ENCODE results near the gene MMEL1. TPM values are rescaled to one million over a fixed set of nuclear protein-coding genes. Genes with fewer than 3 reads are reported as not detected.

Gene MMEL1
- total RNA-seq, 1 experiment from 2014 or later: not detected

GRCh38 chr1:2638466-2639115 is 5.8 kb upstream of the MMEL1 start:
- TF ChIP-seq EZH2 (IDR thresholded peaks at IDR 0.05; ENCODE audit: low read length, unreplicated experiment) (no peak), CTCF (conservative IDR thresholded peaks at IDR 0.05; ENCODE audit: low read depth, low read length) (no peak), EZH2phosphoT487 (IDR thresholded peaks at IDR 0.05; ENCODE audit: borderline replicate concordance, low read length) (no peak)
- H4K20me1 ChIP-seq (ENCODE audit: low read length): no peaks in the 10 kb centered on the region
- no peaks in the 10 kb centered on the region for H3K36me3 ChIP-seq (ENCODE audit: low read depth, low read length)
- no peaks in the 10 kb centered on the region for H3F3A ChIP-seq (ENCODE audit: low read length, unreplicated experiment)
- no peak overlapping the region for H3K27ac ChIP-seq (ENCODE audit: low read length)
- ATAC-seq (no peak), DNase-seq (no peak)
- no peak overlapping the region for H3K9ac ChIP-seq (ENCODE audit: low read length)
- H3K79me2 ChIP-seq (ENCODE audit: low read length): peaks cover 11% of the 10 kb centered on the region
- 0 out of 2 replicates have a peak, but pooled peaks cover 6% of the 10 kb centered on the region for H3K27me3 ChIP-seq (ENCODE audit: low read length)
- intact Hi-C loops (cut with micrococcal nuclease): no loop called here
- peaks cover 8% of the 10 kb centered on the region; the same call in 1 of the 2 replicates for H3K9me3 ChIP-seq (ENCODE audit: low read length)
- no peak overlapping the region for H3K4me2 ChIP-seq (ENCODE audit: low read length)
- H3K4me1 ChIP-seq (ENCODE audit: insufficient read depth, low read length): peaks cover 8% of the 10 kb centered on the region
- no TSS peak for BruUV-seq (replicated peaks)
- POLR2A ChIA-PET (ENCODE audit: unreplicated experiment): no interaction called here
- no peak overlapping the region for H3K4me3 ChIP-seq (ENCODE audit: low read length)
- no peaks in the 10 kb centered on the region for H3K9me2 ChIP-seq (replicated peaks; ENCODE audit: low read length)
- H2AFZ ChIP-seq (ENCODE audit: low read length): no peak overlapping the region
- CTCF ChIA-PET: no interaction called here

GRCh38 chr1:2637442-2638145 is 4.8 kb upstream of the MMEL1 start:
- no peak for ATAC-seq

More at GRCh38 chr1:2637442-2638145, 4.8 kb upstream of the MMEL1 start:
- Histone ChIP-seq H2AFZ (ENCODE audit: low read length) (no peak overlapping the region), H3K27ac (ENCODE audit: low read length) (no peak overlapping the region), H3K9ac (ENCODE audit: low read length) (no peak overlapping the region), H3K9me2 (replicated peaks; ENCODE audit: low read length) (no peaks in the 10 kb centered on the region), H3K4me2 (ENCODE audit: low read length) (no peak overlapping the region), H4K20me1 (ENCODE audit: low read length) (no peaks in the 10 kb centered on the region), H3K36me3 (ENCODE audit: low read depth, low read length) (no peaks in the 10 kb centered on the region), H3K9me3 (ENCODE audit: low read length) (peaks cover 8% of the 10 kb centered on the region; the same call in 1 of the 2 replicates), H3K79me2 (ENCODE audit: low read length) (peaks cover 8% of the 10 kb centered on the region), H3K27me3 (ENCODE audit: low read length) (0 out of 2 replicates have a peak, but pooled peaks cover 6% of the 10 kb centered on the region), H3K4me1 (ENCODE audit: insufficient read depth, low read length) (peaks cover 8% of the 10 kb centered on the region), H3K4me3 (ENCODE audit: low read length) (no peak overlapping the region), H3F3A (ENCODE audit: low read length, unreplicated experiment) (no peaks in the 10 kb centered on the region)
- TF ChIP-seq EZH2phosphoT487 (IDR thresholded peaks at IDR 0.05; ENCODE audit: borderline replicate concordance, low read length) (no peak), EZH2 (IDR thresholded peaks at IDR 0.05; ENCODE audit: low read length, unreplicated experiment) (no peak), CTCF (conservative IDR thresholded peaks at IDR 0.05; ENCODE audit: low read depth, low read length) (no peak)
- intact Hi-C loops (cut with micrococcal nuclease): no loop called here
- ChIA-PET POLR2A (ENCODE audit: unreplicated experiment) (no interaction called here), CTCF (interaction anchor here (0.6 kb wide), 1 partner anchor 76 kb away, joined by 3 read pairs; no protein-coding TSS in a partner anchor)
- BruUV-seq (replicated peaks): no TSS peak
- DNase-seq: no peak
